Naive B cell (primary cell): Measurements from ENCODE around the gene MBNL3. TPM values are rescaled to one million over a fixed set of nuclear protein-coding genes. Genes with fewer than 3 reads are reported as not detected.

ENCODE experiments used
- ATAC-seq, 2 donors: fragments of 150-1000 bp; cut with Tn5 transposase; 2 replicates each; pipeline ENCODE4 v1.10.0; 2021; ENCODE audit warnings: low read depth in 2 of 2, mild to moderate bottlenecking in 2 of 2, moderate library complexity in 2 of 2
- DNase-seq: peaks from one replicate; pipeline ENCODE4 v3.0.0; 2022
- H3K27ac Mint-ChIP-seq, 6 donors: one replicate each; pipeline ENCODE4 v1.8.0; 2020 to 2022; ENCODE audit warnings: mild to moderate bottlenecking in 6 of 6, mixed read lengths in 6 of 6, moderate library complexity in 5 of 6, inconsistent platforms in 2 of 6
- H3K27me3 Mint-ChIP-seq, 3 donors: one replicate each; pipeline ENCODE4 v1.8.0; 2021 to 2022; ENCODE audit warnings: mixed read lengths in 3 of 3, mild to moderate bottlenecking in 1 of 3
- H3K36me3 Mint-ChIP-seq, 2 donors: one replicate each; pipeline ENCODE4 v1.8.0; 2020 to 2022; ENCODE audit warnings: mixed read lengths in 2 of 2, inconsistent platforms in 1 of 2, mild to moderate bottlenecking in 1 of 2
- H3K4me1 Mint-ChIP-seq, 3 donors: one replicate each; pipeline ENCODE4 v1.8.0; 2020 to 2022; ENCODE audit warnings: mixed read lengths in 3 of 3, inconsistent platforms in 1 of 3, mild to moderate bottlenecking in 1 of 3, moderate library complexity in 1 of 3
- H3K4me3 Mint-ChIP-seq, 8 donors: one replicate each; pipeline ENCODE4 v1.8.0; 2020 to 2022; ENCODE audit warnings: mild to moderate bottlenecking in 8 of 8, mixed read lengths in 8 of 8, moderate library complexity in 8 of 8, inconsistent platforms in 2 of 8
- H3K9me3 Mint-ChIP-seq, 7 donors: one replicate each; pipeline ENCODE4 v1.8.0; 2020 to 2022; ENCODE audit warnings: mixed read lengths in 7 of 7, mild to moderate bottlenecking in 5 of 7, inconsistent platforms in 2 of 7, moderate library complexity in 1 of 7
- polyA plus RNA-seq, 6 donors: library from polyadenylated mRNA; unstranded; fragments of 300-500 nt; fragmentation: Illumina TruSeq; gene quantifications; one replicate each; pipeline ENCODE4 v1.2.3, GENCODE V29; 2021; ENCODE audit warnings: low read depth in 6 of 6

The MBNL3 gene
- polyA plus RNA-seq, 6 donors from 2014 or later: 82.4 to 129 (median 104) TPM

GRCh38 chrX:132491191-132491590 lies 2.4 kb upstream of the MBNL3 start:
- Mint-ChIP-seq H3K4me3 (peak overlapping the region; percentile 61 to 98 (median 94)), H3K36me3 (no peaks in the 10 kb centered on the region), H3K4me1 (peaks cover 14 to 31% (median 20%) of the 10 kb centered on the region in 3 donors), H3K27me3 (peaks cover 0 to 8% (median 0%) of the 10 kb centered on the region in 3 donors), H3K9me3 (peaks cover 0 to 2% (median 0%) of the 10 kb centered on the region in 7 donors), H3K27ac (peak overlapping the region in 4 of 6 donors; percentile 11 to 94 (median 66))
- peak; percentile 62 for DNase-seq
- ATAC-seq: peak; percentile 56 to 57

GRCh38 chrX:132489578-132490419 lies 961 bp upstream of the MBNL3 start:
- DNase-seq (peak; percentile 56), ATAC-seq (peak; percentile 26 to 34)
- peak overlapping the region; percentile 88 to 99 (median 98) for H3K4me3 Mint-ChIP-seq
- peaks cover 20 to 45% (median 21%) of the 10 kb centered on the region in 3 donors for H3K4me1 Mint-ChIP-seq
- H3K27me3 Mint-ChIP-seq: peaks cover 0 to 7% (median 0%) of the 10 kb centered on the region in 3 donors
- peaks cover 0 to 2% (median 0%) of the 10 kb centered on the region in 7 donors for H3K9me3 Mint-ChIP-seq
- peak overlapping the region; percentile 94 to 99 (median 96) for H3K27ac Mint-ChIP-seq
- no peaks in the 10 kb centered on the region for H3K36me3 Mint-ChIP-seq

GRCh38 chrX:132488180-132488705 lies 595 bp downstream of the MBNL3 start:
- Mint-ChIP-seq H3K4me3 (peak overlapping the region; percentile 88 to 99 (median 96)), H3K4me1 (peaks cover 25 to 61% (median 32%) of the 10 kb centered on the region in 3 donors), H3K27ac (peak overlapping the region; percentile 54 to 97 (median 94)), H3K9me3 (peaks cover 0 to 2% (median 0%) of the 10 kb centered on the region in 7 donors), H3K36me3 (no peaks in the 10 kb centered on the region), H3K27me3 (peaks cover 0 to 7% (median 0%) of the 10 kb centered on the region in 3 donors)
- ATAC-seq: peak; percentile 35 to 40
- DNase-seq: peak; percentile 55

- H3K4me3 Mint-ChIP-seq: peak overlapping the region; percentile 59 to 98 (median 90)
- DNase-seq: no peak
- peaks cover 26 to 76% (median 33%) of the 10 kb centered on the region in 3 donors for H3K4me1 Mint-ChIP-seq
- H3K27me3 Mint-ChIP-seq: peaks cover 0 to 7% (median 0%) of the 10 kb centered on the region in 3 donors
- peaks cover 0 to 2% (median 0%) of the 10 kb centered on the region in 7 donors for H3K9me3 Mint-ChIP-seq
- peak overlapping the region in 5 of 6 donors; percentile 21 to 97 (median 71) for H3K27ac Mint-ChIP-seq
- no peak for ATAC-seq
- no peaks in the 10 kb centered on the region for H3K36me3 Mint-ChIP-seq
These were observed 2.1 kb downstream of the MBNL3 start for GRCh38 chrX:132486599-132487178.

- no peak for ATAC-seq
- no peaks in the 10 kb centered on the region for H3K36me3 Mint-ChIP-seq
- DNase-seq: no peak
- no peaks in the 10 kb centered on the region for H3K27me3 Mint-ChIP-seq
- peaks cover 18 to 84% (median 40%) of the 10 kb centered on the region in 3 donors for H3K4me1 Mint-ChIP-seq
- no peaks in the 10 kb centered on the region for H3K9me3 Mint-ChIP-seq
- H3K27ac Mint-ChIP-seq: peak overlapping the region in 5 of 6 donors; percentile 45 to 97 (median 73)
- peak overlapping the region in 4 of 8 donors; percentile 15 to 61 (median 42) for H3K4me3 Mint-ChIP-seq
These were observed 4.9 kb downstream of the MBNL3 start for GRCh38 chrX:132483951-132484350.

- H3K4me3 Mint-ChIP-seq: peak overlapping the region in 5 of 8 donors; percentile 2 to 61 (median 13)
These were observed 5.3 kb downstream of the MBNL3 start for GRCh38 chrX:132483488-132483887.

GRCh38 chrX:132482632-132483031 lies 6.2 kb downstream of the MBNL3 start:
- H3K9me3 Mint-ChIP-seq: no peaks in the 10 kb centered on the region
- DNase-seq (no peak), ATAC-seq (no peak)
- H3K27me3 Mint-ChIP-seq: no peaks in the 10 kb centered on the region
- peaks cover 12 to 92% (median 40%) of the 10 kb centered on the region in 3 donors for H3K4me1 Mint-ChIP-seq
- H3K4me3 Mint-ChIP-seq: peak overlapping the region in 3 of 8 donors; percentile 13 to 42 (median 33)
- H3K36me3 Mint-ChIP-seq: no peaks in the 10 kb centered on the region
- peak overlapping the region in 4 of 6 donors; percentile 11 to 97 (median 38) for H3K27ac Mint-ChIP-seq

More at GRCh38 chrX:132483488-132483887, 5.3 kb downstream of the MBNL3 start:
- ATAC-seq (no peak), DNase-seq (no peak)
- H3K4me1 Mint-ChIP-seq: peaks cover 17 to 88% (median 40%) of the 10 kb centered on the region in 3 donors
- no peaks in the 10 kb centered on the region for H3K9me3 Mint-ChIP-seq
- no peaks in the 10 kb centered on the region for H3K36me3 Mint-ChIP-seq
- no peaks in the 10 kb centered on the region for H3K27me3 Mint-ChIP-seq
- peak overlapping the region in 5 of 6 donors; percentile 17 to 97 (median 66) for H3K27ac Mint-ChIP-seq

- DNase-seq: no peak
- ATAC-seq: no peak
- peak overlapping the region; percentile 69 to 99 (median 98) for H3K27ac Mint-ChIP-seq
- no peaks in the 10 kb centered on the region for H3K27me3 Mint-ChIP-seq
- H3K36me3 Mint-ChIP-seq: no peaks in the 10 kb centered on the region
- H3K9me3 Mint-ChIP-seq: no peaks in the 10 kb centered on the region
- peaks cover 5 to 83% (median 42%) of the 10 kb centered on the region in 3 donors for H3K4me1 Mint-ChIP-seq
- peak overlapping the region in 6 of 8 donors; percentile 13 to 94 (median 89) for H3K4me3 Mint-ChIP-seq
These were observed 7.4 kb downstream of the MBNL3 start for GRCh38 chrX:132481449-132481848.

- Mint-ChIP-seq H3K4me3 (peak overlapping the region; percentile 85 to 95 (median 92)), H3K27ac (peak overlapping the region; percentile 96 to 99 (median 98)), H3K9me3 (no peaks in the 10 kb centered on the region), H3K4me1 (peaks cover 5 to 76% (median 38%) of the 10 kb centered on the region in 3 donors), H3K36me3 (no peaks in the 10 kb centered on the region), H3K27me3 (no peaks in the 10 kb centered on the region)
- DNase-seq: peak; percentile 65
- peak; percentile 90 to 91 for ATAC-seq
These were observed 8.1 kb downstream of the MBNL3 start for GRCh38 chrX:132480581-132481203.

GRCh38 chrX:132474544-132475248 lies 14.1 kb downstream of the MBNL3 start:
- Mint-ChIP-seq H3K4me3 (peak overlapping the region in 5 of 8 donors; percentile 5 to 66 (median 16)), H3K27ac (peak overlapping the region; percentile 34 to 86 (median 62)), H3K4me1 (peaks cover 24 to 34% (median 25%) of the 10 kb centered on the region in 3 donors), H3K27me3 (peaks cover 0 to 9% (median 0%) of the 10 kb centered on the region in 3 donors), H3K36me3 (no peaks in the 10 kb centered on the region), H3K9me3 (no peaks in the 10 kb centered on the region)
- ATAC-seq: no peak
- DNase-seq: no peak

GRCh38 chrX:132472397-132472796 lies 16.4 kb downstream of the MBNL3 start:
- H3K4me1 Mint-ChIP-seq: peaks cover 23 to 29% (median 25%) of the 10 kb centered on the region in 3 donors
- no peak overlapping the region for H3K4me3 Mint-ChIP-seq
- no peaks in the 10 kb centered on the region for H3K9me3 Mint-ChIP-seq
- no peak overlapping the region for H3K27ac Mint-ChIP-seq
- no peaks in the 10 kb centered on the region for H3K36me3 Mint-ChIP-seq
- peaks cover 0 to 9% (median 0%) of the 10 kb centered on the region in 3 donors for H3K27me3 Mint-ChIP-seq
- DNase-seq (no peak), ATAC-seq (no peak)

- Mint-ChIP-seq H3K4me3 (no peak overlapping the region), H3K9me3 (no peaks in the 10 kb centered on the region), H3K4me1 (peaks cover 21 to 30% (median 22%) of the 10 kb centered on the region in 3 donors), H3K27me3 (peaks cover 0 to 9% (median 0%) of the 10 kb centered on the region in 3 donors), H3K27ac (peak overlapping the region in 1 of 6 donors; percentile 50), H3K36me3 (no peaks in the 10 kb centered on the region)
- ATAC-seq (no peak), DNase-seq (no peak)
These were observed 18.0 kb downstream of the MBNL3 start for GRCh38 chrX:132470831-132471230.
